NCI-H1417 treated with DMSO at 0.1 percent for 48 hours (cell line): ENCODE measurements around the gene MEAF6.
A peak's percentile ranks its signal among the peaks of the same experiment; 100 is the strongest.
"Not testable (repeated sequence)": the region's sequence is repeated elsewhere in the genome, so short reads cannot be mapped to it uniquely, and the experiment has no call there.

Source experiments
- DNase-seq: peaks from one replicate; lab custom pipeline; 2025; lab: John Stamatoyannopoulos, UW

The MEAF6 gene

GRCh38 chr1:37514350-37515184 lies at the start of gene MEAF6:
MEAF6 (minus strand) TSS chr1:37514766; CDS start chr1:37514746, 20 bp downstream.
- peak; percentile 44 for DNase-seq

GRCh38 chr1:37562984-37563383 lies 48.4 kb upstream of the MEAF6 start:
- DNase-seq, result no peak

GRCh38 chr1:37561133-37562132 lies 46.9 kb upstream of the MEAF6 start:
- no peak for DNase-seq

- no peak for DNase-seq
Observed at GRCh38 chr1:37560401-37561132, 46.0 kb upstream of the MEAF6 start.

- not testable (repeated sequence) for DNase-seq
Observed at GRCh38 chr1:37559957-37560379, 45.4 kb upstream of the MEAF6 start.

- no peak for DNase-seq
Observed at GRCh38 chr1:37559080-37559479, 44.5 kb upstream of the MEAF6 start.

- DNase-seq, result no peak
Observed at GRCh38 chr1:37558411-37558810, 43.8 kb upstream of the MEAF6 start.

GRCh38 chr1:37557402-37557801 lies 42.8 kb upstream of the MEAF6 start:
- no peak for DNase-seq

GRCh38 chr1:37556712-37557196 lies 42.2 kb upstream of the MEAF6 start, which contains the start of gene DNALI1:
DNALI1 (plus strand) TSS chr1:37556940; CDS start chr1:37556995, 55 bp downstream.
- peak; percentile 27 for DNase-seq

- DNase-seq, result peak; percentile 27
Observed at GRCh38 chr1:37553927-37554808, 39.6 kb upstream of the MEAF6 start, which contains the start of gene SNIP1. SNIP1 (minus strand) TSS chr1:37554293; CDS start chr1:37554229, 64 bp downstream.

- no peak for DNase-seq
Observed at GRCh38 chr1:37553598-37553926, 39.0 kb upstream of the MEAF6 start.

GRCh38 chr1:37549341-37549740 lies 34.8 kb upstream of the MEAF6 start:
- no peak for DNase-seq

- DNase-seq, result no peak
Observed at GRCh38 chr1:37545019-37545418, 30.5 kb upstream of the MEAF6 start.

- no peak for DNase-seq
Observed at GRCh38 chr1:37544530-37544929, 30.0 kb upstream of the MEAF6 start.

GRCh38 chr1:37540036-37540785 lies 25.6 kb upstream of the MEAF6 start:
- no peak for DNase-seq

- DNase-seq, result not testable (repeated sequence)
Observed at GRCh38 chr1:37539154-37539553, 24.6 kb upstream of the MEAF6 start.

GRCh38 chr1:37537378-37537777 lies 22.8 kb upstream of the MEAF6 start:
- DNase-seq, result no peak

GRCh38 chr1:37533317-37534093 lies 18.9 kb upstream of the MEAF6 start:
- DNase-seq, result no peak
